CD4-positive, alpha-beta T cell (primary cell): ENCODE results near the gene IQSEC1. TPM values are rescaled to one million over a fixed set of nuclear protein-coding genes. Genes with fewer than 3 reads are reported as not detected.

Experiments
- ATAC-seq: fragments of 200-7000 bp; cut with Tn5 transposase; one replicate; pipeline ENCODE4 v1.10.0; 2022; ENCODE audit warnings: mild to moderate bottlenecking; ENCODE audit not compliant: poor library complexity
- CTCF ChIA-PET: fragments of 350-600 bp; sonication (Branson Sonifier 250); formaldehyde crosslinking; loops from one replicate; lab custom pipeline; 2021; ENCODE audit warnings: antibody characterized with exemption, inconsistent platforms; lab: Charles Lee
- POLR2A ChIA-PET: fragments of 350-600 bp; sonication (Branson Sonifier 250); formaldehyde crosslinking; loops from one replicate; lab custom pipeline; 2021; ENCODE audit warnings: antibody characterized with exemption, inconsistent platforms; lab: Charles Lee
- DNase-seq, 14 experiments: peaks; one replicate each; pipeline ENCODE4 v3.0.0-alpha.2; 2013 to 2020; ENCODE audit warnings: mixed read lengths in 2 of 14
- H3K27ac ChIP-seq, 2 donors: one replicate each; pipeline versions ENCODE4 v1.5.1 to v1.7.0; 2013; ENCODE audit warnings: low read length in 2 of 2, low read depth in 1 of 2, mild to moderate bottlenecking in 1 of 2
- H3K27me3 ChIP-seq, 2 experiments: 1 replicate in 1 of 2; 2 replicates in 1 of 2; pipeline versions ENCODE4 v1.6.1 to v1.7.0; 2013; ENCODE audit warnings: low read length in 2 of 2, control low read depth in 1 of 2, mild to moderate bottlenecking in 1 of 2, moderate library complexity in 1 of 2; ENCODE audit not compliant: insufficient read depth in 2 of 2, control insufficient read depth in 1 of 2
- H3K36me3 ChIP-seq: one replicate; pipeline ENCODE4 v1.6.1; 2013; ENCODE audit warnings: low read length, control low read depth; ENCODE audit not compliant: insufficient read depth
- H3K4me1 ChIP-seq: one replicate; pipeline ENCODE4 v1.6.1; 2013; ENCODE audit warnings: low read length, control low read depth; ENCODE audit not compliant: insufficient read depth
- H3K4me3 ChIP-seq: one replicate; pipeline ENCODE4 v1.5.1; 2013; ENCODE audit warnings: mild to moderate bottlenecking, low read length, moderate library complexity
- H3K9me3 ChIP-seq, 2 experiments: 1 replicate in 1 of 2; 2 replicates in 1 of 2; pipeline versions ENCODE4 v1.6.1 to v1.7.0; 2013; ENCODE audit warnings: low read length in 2 of 2, mild to moderate bottlenecking in 2 of 2, control low read depth in 1 of 2, moderate library complexity in 1 of 2; ENCODE audit not compliant: control insufficient read depth in 1 of 2, insufficient read depth in 1 of 2
- H3K27ac Mint-ChIP-seq: one replicate; pipeline ENCODE4 v1.8.0; 2020; ENCODE audit warnings: mixed read lengths
- H3K27me3 Mint-ChIP-seq: one replicate; pipeline ENCODE4 v1.8.0; 2021; ENCODE audit warnings: mixed read lengths
- H3K36me3 Mint-ChIP-seq: one replicate; pipeline ENCODE4 v1.8.0; 2021; ENCODE audit warnings: low read depth, mixed read lengths
- H3K4me1 Mint-ChIP-seq: one replicate; pipeline ENCODE4 v1.8.0; 2021; ENCODE audit warnings: low read depth, mixed read lengths
- H3K4me3 Mint-ChIP-seq: one replicate; pipeline ENCODE4 v1.8.0; 2020; ENCODE audit warnings: mild to moderate bottlenecking, mixed read lengths
- H3K9me3 Mint-ChIP-seq: one replicate; pipeline ENCODE4 v1.8.0; 2020; ENCODE audit warnings: mixed read lengths
- CTCF ChIP-seq: fragments of 200-600 bp; IDR thresholded peaks from one replicate; pipeline ENCODE4 v1.8.0; 2022; ENCODE audit warnings: antibody characterized with exemption, mild to moderate bottlenecking
- intact Hi-C, 2 experiments: fragments of 100-400 bp; cut with DNase I in 1 of 2; cut with micrococcal nuclease in 1 of 2; formaldehyde crosslinking; loops; one replicate each; pipeline versions ENCODE4 v1.15.1 to v1.9.0; 2023 to 2025; cut with DNase I, micrococcal nuclease
- total RNA-seq, 174 experiments: library from RNA in 2 of 174; stranded (reverse) in 2 of 174; gene quantifications; one replicate each; pipeline ENCODE4 v1.2.3 and lab custom pipeline; 2021 to 2026

IQSEC1 gene
- total RNA-seq, 2 experiments from 2014 or later, result 102 to 108 TPM

DNA sequence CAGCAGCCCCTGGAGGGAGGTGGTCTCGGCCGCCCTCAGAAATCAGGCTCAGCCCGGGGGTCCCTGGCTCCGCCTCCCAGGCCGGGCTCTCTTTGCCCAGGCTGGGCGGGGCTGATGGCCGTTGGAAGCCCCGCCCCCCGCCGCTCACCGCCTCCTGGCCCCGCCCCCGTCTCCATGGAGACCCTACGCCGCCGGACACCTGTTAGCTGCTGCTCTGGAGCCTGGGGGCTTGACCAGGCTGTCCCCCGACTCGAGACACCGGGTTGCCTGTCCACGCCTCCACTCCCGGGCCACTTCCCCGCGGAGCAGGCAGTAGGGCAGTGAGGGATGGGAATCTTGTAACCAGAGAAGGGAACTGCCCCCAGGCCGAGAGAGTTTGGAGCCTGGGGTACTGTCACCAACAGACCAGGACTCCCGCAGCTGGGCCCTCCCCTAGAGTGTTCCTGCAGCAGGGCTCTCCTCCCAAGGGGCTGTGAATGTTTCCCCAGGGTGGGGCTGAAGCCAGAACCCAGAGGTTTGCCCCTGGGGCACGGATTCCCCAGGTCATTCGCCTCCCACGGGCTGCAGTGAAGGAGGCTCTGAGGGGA is 204.1 kb downstream of the IQSEC1 start:
- H3K9me3 ChIP-seq, result peaks cover 4 to 21% of the 10 kb centered on the region in 2 experiments
- no peak for TF ChIP-seq CTCF
- peak overlapping the region; percentile 54 for H3K4me3 ChIP-seq
- Mint-ChIP-seq H3K27ac (no peak overlapping the region), H3K9me3 (no peaks in the 10 kb centered on the region), H3K36me3 (no peaks in the 10 kb centered on the region), H3K4me1 (peaks cover 14% of the 10 kb centered on the region), H3K27me3 (peaks cover 45% of the 10 kb centered on the region), H3K4me3 (no peak overlapping the region)
- H3K4me1 ChIP-seq, result peaks cover 26% of the 10 kb centered on the region
- no peak for ATAC-seq
- ChIA-PET CTCF (interaction anchor here (1.6 kb wide), 1 partner anchor 27 kb away, joined by 5 read pairs; the partner anchor contains the start of gene RPL32), POLR2A (interaction anchor here (1.0 kb wide), 1 partner anchor 28 kb away, joined by 4 read pairs; the partner anchor contains the start of gene RPL32)
- H3K27ac ChIP-seq, result no peak overlapping the region
- peaks cover 10 to 15% of the 10 kb centered on the region in 2 experiments for H3K27me3 ChIP-seq
- DNase-seq, result peak in 5 of 14 experiments; percentile 9 to 46 (median 40)
- intact Hi-C loops, result loop anchor here in 1 of 2 experiments (5.0 kb wide), 3 partner anchors 113 to 778 kb away; no protein-coding TSS in a partner anchor
- H3K36me3 ChIP-seq, result no peaks in the 10 kb centered on the region

DNA sequence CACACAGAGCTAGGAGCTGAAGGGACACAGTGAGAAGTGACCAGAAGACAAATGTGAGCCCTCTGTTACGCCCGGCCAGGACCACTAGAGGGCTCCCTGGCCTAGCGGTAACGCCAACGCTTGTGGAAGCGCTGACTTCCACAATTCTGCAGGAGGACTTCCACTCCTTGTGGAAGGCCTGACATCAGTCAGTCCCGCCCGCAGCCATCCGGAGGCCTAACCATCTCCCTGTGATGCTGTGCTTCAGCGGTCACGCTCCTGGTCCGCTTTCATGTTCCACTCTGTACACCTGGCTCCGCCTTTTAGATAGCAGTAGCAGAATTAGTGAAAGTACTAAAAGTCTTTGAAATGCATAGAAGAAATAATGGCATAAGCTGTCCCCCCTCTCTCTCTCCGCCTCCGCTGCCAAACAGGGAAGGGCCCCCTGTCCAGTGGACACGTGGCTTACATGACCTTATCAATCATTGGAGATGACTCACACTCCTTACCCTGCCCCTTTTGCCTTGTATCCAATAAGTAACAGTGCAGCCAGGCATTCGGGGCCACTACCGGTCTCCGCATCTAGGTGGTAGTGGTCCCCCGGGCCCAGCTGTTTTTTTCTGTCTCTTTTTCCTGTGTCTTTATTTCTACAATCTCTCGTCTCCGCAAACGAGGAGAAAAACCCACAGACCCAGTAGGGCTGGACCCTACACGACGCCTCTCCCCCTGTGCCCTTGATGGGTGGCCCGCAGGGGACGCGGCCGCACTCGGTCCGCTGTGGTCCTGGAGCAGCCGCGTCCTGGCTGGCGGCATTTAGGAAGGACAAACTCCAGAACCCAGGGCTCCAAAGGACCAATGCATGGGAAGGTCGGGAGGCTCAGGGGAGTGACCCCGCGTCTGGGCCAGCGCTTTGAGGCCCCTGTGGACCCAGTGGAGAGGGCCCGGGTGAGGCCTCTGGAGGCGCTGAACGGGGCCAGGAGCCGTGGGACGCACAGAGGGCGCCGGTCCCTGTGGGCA is 204.9 kb downstream of the IQSEC1 start:
- TF ChIP-seq CTCF, result peak; percentile 87
- Mint-ChIP-seq H3K36me3 (no peaks in the 10 kb centered on the region), H3K27ac (no peak overlapping the region), H3K9me3 (no peaks in the 10 kb centered on the region), H3K4me1 (peaks cover 14% of the 10 kb centered on the region), H3K4me3 (peak overlapping the region; percentile 90), H3K27me3 (peaks cover 40% of the 10 kb centered on the region)
- no peaks in the 10 kb centered on the region for H3K36me3 ChIP-seq
- peaks cover 4 to 26% of the 10 kb centered on the region in 2 experiments for H3K9me3 ChIP-seq
- H3K27me3 ChIP-seq, result peaks cover 9 to 15% of the 10 kb centered on the region in 2 experiments
- CTCF ChIA-PET, result interaction anchor here (1.0 to 1.6 kb wide), 2 partner anchors 27 to 127 kb away, joined by 3 to 5 read pairs; partner anchors contain the start of gene RPL32
- intact Hi-C loops, result loop anchor here (1.0 to 5.0 kb wide), 4 partner anchors 24 to 779 kb away; no protein-coding TSS in a partner anchor
- POLR2A ChIA-PET, result interaction anchor here (1.2 kb wide), 1 partner anchor 208 kb away, joined by 3 read pairs; no protein-coding TSS in a partner anchor
- H3K4me3 ChIP-seq, result peak overlapping the region; percentile 54
- no peak overlapping the region for H3K27ac ChIP-seq
- peaks cover 26% of the 10 kb centered on the region for H3K4me1 ChIP-seq
- DNase-seq (peak in 13 of 14 experiments; percentile 12 to 78 (median 46)), ATAC-seq (peak; percentile 82)

- H3K27ac ChIP-seq, result no peak overlapping the region
- DNase-seq (no peak), ATAC-seq (no peak)
- Mint-ChIP-seq H3K4me3 (no peak overlapping the region), H3K27ac (no peak overlapping the region), H3K27me3 (peaks cover 37% of the 10 kb centered on the region), H3K4me1 (peaks cover 14% of the 10 kb centered on the region), H3K9me3 (no peaks in the 10 kb centered on the region), H3K36me3 (no peaks in the 10 kb centered on the region)
- CTCF ChIA-PET, result interaction anchor here (0.6 kb wide), 1 partner anchor 24 kb away, joined by 3 read pairs; no protein-coding TSS in a partner anchor
- peaks cover 9 to 15% of the 10 kb centered on the region in 2 experiments for H3K27me3 ChIP-seq
- POLR2A ChIA-PET, result no interaction called here
- H3K9me3 ChIP-seq, result peaks cover 4 to 26% of the 10 kb centered on the region in 2 experiments
- TF ChIP-seq CTCF, result no peak
- peaks cover 26% of the 10 kb centered on the region for H3K4me1 ChIP-seq
- no peak overlapping the region for H3K4me3 ChIP-seq
- intact Hi-C loops, result loop anchor here in 1 of 2 experiments (5.0 kb wide), 3 partner anchors 115 to 780 kb away; no protein-coding TSS in a partner anchor
- no peaks in the 10 kb centered on the region for H3K36me3 ChIP-seq
Measured at GRCh38 chr3:12866836-12867235, 206.4 kb downstream of the IQSEC1 start.
